Naive thymus-derived CD4-positive, alpha-beta T cell (primary cell): ENCODE data around the gene ARHGAP5. TPM values are rescaled to one million over a fixed set of nuclear protein-coding genes. Genes with fewer than 3 reads are reported as not detected.
A peak's percentile ranks its signal among the peaks of the same experiment; 100 is the strongest.

Experiments used
- ATAC-seq: fragments of 150-1000 bp; cut with Tn5 transposase; 2 replicates; pipeline ENCODE4 v1.10.0; 2021; ENCODE audit warnings: mild to moderate bottlenecking, moderate library complexity
- CTCF ChIA-PET: fragments of 350-600 bp; sonication (Branson Sonifier 250); formaldehyde crosslinking; loops from one replicate; lab custom pipeline; 2021; ENCODE audit warnings: antibody characterized with exemption; lab: Charles Lee
- POLR2A ChIA-PET: fragments of 350-600 bp; sonication (Branson Sonifier 250); formaldehyde crosslinking; loops from one replicate; lab custom pipeline; 2021; ENCODE audit warnings: antibody characterized with exemption, inconsistent platforms; lab: Charles Lee
- DNase-seq, 9 donors: peaks; one replicate each; pipeline versions ENCODE4 v3.0.0 to v3.0.0-alpha.2; 2020 to 2022; ENCODE audit warnings: mixed read lengths in 1 of 9
- H3K27ac ChIP-seq: one replicate; pipeline ENCODE4 v1.7.0; 2013; ENCODE audit warnings: mild to moderate bottlenecking, low read depth, low read length, moderate library complexity
- H3K27me3 ChIP-seq, 2 donors: one replicate each; pipeline ENCODE4 v1.7.0; 2013; ENCODE audit warnings: low read length in 2 of 2, mild to moderate bottlenecking in 2 of 2, moderate library complexity in 2 of 2; ENCODE audit not compliant: control insufficient read depth in 2 of 2, insufficient read depth in 2 of 2
- H3K36me3 ChIP-seq, 3 experiments: 1 replicate in 2 of 3; 2 replicates in 1 of 3; pipeline ENCODE4 v1.7.0; 2013; ENCODE audit warnings: low read length in 3 of 3, mild to moderate bottlenecking in 3 of 3, moderate library complexity in 1 of 3; ENCODE audit not compliant: insufficient read depth in 3 of 3, control insufficient read depth in 2 of 3
- H3K4me1 ChIP-seq, 2 donors: one replicate each; pipeline ENCODE4 v1.7.0; 2013; ENCODE audit warnings: low read length in 2 of 2, mild to moderate bottlenecking in 2 of 2, moderate library complexity in 1 of 2; ENCODE audit not compliant: control insufficient read depth in 2 of 2, insufficient read depth in 2 of 2
- H3K4me3 ChIP-seq: 2 replicates; pipeline ENCODE4 v1.7.0; 2013; ENCODE audit warnings: mild to moderate bottlenecking, low read length
- H3K9me3 ChIP-seq, 3 experiments: 1 replicate in 2 of 3; 2 replicates in 1 of 3; pipeline ENCODE4 v1.7.0; 2013; ENCODE audit warnings: low read length in 3 of 3; ENCODE audit not compliant: control insufficient read depth in 2 of 3
- H3K27ac Mint-ChIP-seq, 9 donors: one replicate each; pipeline ENCODE4 v1.8.0; 2020 to 2022; ENCODE audit warnings: mixed read lengths in 9 of 9, mild to moderate bottlenecking in 8 of 9, moderate library complexity in 5 of 9, inconsistent platforms in 2 of 9
- H3K27me3 Mint-ChIP-seq, 5 donors: one replicate each; pipeline ENCODE4 v1.8.0; 2021 to 2022; ENCODE audit warnings: mixed read lengths in 5 of 5, mild to moderate bottlenecking in 1 of 5
- H3K36me3 Mint-ChIP-seq, 5 donors: one replicate each; pipeline ENCODE4 v1.8.0; 2020 to 2022; ENCODE audit warnings: mixed read lengths in 5 of 5, mild to moderate bottlenecking in 3 of 5, inconsistent platforms in 1 of 5
- H3K4me1 Mint-ChIP-seq, 7 donors: one replicate each; pipeline ENCODE4 v1.8.0; 2020 to 2022; ENCODE audit warnings: mixed read lengths in 7 of 7, mild to moderate bottlenecking in 3 of 7, inconsistent platforms in 1 of 7
- H3K4me3 Mint-ChIP-seq, 10 donors: one replicate each; pipeline ENCODE4 v1.8.0; 2020 to 2022; ENCODE audit warnings: mild to moderate bottlenecking in 10 of 10, mixed read lengths in 10 of 10, moderate library complexity in 6 of 10, inconsistent platforms in 2 of 10
- H3K9me3 Mint-ChIP-seq, 11 donors: one replicate each; pipeline ENCODE4 v1.8.0; 2020 to 2022; ENCODE audit warnings: mixed read lengths in 11 of 11, mild to moderate bottlenecking in 4 of 11, inconsistent platforms in 1 of 11, moderate library complexity in 1 of 11
- intact Hi-C, 2 donors: fragments of 100-400 bp; cut with micrococcal nuclease; formaldehyde crosslinking; loops; one replicate each; pipeline ENCODE4 v1.15.1; 2023
- polyA plus RNA-seq, 2 donors: library from polyadenylated mRNA; unstranded; fragments of 300-500 nt; fragmentation: Illumina TruSeq; gene quantifications; one replicate each; pipeline ENCODE4 v1.2.3, GENCODE V29; 2021
- total RNA-seq, 6 experiments: library from RNA in 5 of 6; stranded (reverse) in 5 of 6; gene quantifications; 1 replicate in 5 of 6; 2 replicates in 1 of 6; pipeline ENCODE4 v1.2.3 and lab custom pipeline; 2021 to 2026

The ARHGAP5 gene
- total and polyA plus RNA-seq, 7 experiments from 2014 or later, result 26.6 to 98.2 (median 51.4) TPM

DNA sequence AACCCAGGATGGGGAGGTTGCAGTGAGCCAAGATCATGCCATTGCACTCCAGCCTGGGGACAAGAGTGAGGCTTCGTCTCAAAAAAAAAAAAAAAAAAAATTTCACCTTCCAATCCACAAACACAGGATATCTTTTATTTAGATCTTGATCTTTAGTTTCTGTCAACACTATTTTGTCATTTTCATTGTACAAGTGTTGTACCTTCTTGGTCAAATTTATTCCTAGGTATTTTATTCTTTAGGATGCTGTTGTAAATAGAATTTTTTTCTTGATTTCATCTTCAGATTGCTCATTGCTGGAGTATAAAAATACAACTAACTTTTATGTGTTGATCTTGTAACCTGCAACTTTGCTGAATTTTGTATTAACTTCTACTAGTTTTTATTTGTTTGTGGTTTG is 60.8 kb downstream of the ARHGAP5 start:
- no peak for ATAC-seq
- H3K27me3 ChIP-seq, result no peaks in the 10 kb centered on the region
- no peak overlapping the region for H3K27ac Mint-ChIP-seq
- no peak overlapping the region for H3K4me3 Mint-ChIP-seq
- CTCF ChIA-PET, result interaction anchor here (0.6 kb wide), 1 partner anchor 92 kb away, joined by 5 read pairs; no protein-coding TSS in a partner anchor
- POLR2A ChIA-PET, result no interaction called here
- H3K36me3 ChIP-seq, result no peaks in the 10 kb centered on the region
- intact Hi-C loops, result no loop called here
- no peak overlapping the region for H3K4me3 ChIP-seq
- H3K4me1 Mint-ChIP-seq, result peaks cover 0 to 28% (median 11%) of the 10 kb centered on the region in 7 donors
- no peaks in the 10 kb centered on the region for H3K27me3 Mint-ChIP-seq
- H3K9me3 Mint-ChIP-seq, result peaks cover 0 to 26% (median 9%) of the 10 kb centered on the region in 11 donors
- no peak overlapping the region for H3K27ac ChIP-seq
- H3K36me3 Mint-ChIP-seq, result peaks cover 10 to 74% (median 71%) of the 10 kb centered on the region in 5 donors
- no peaks in the 10 kb centered on the region for H3K9me3 ChIP-seq
- H3K4me1 ChIP-seq, result no peaks in the 10 kb centered on the region
- no peak for DNase-seq

DNA sequence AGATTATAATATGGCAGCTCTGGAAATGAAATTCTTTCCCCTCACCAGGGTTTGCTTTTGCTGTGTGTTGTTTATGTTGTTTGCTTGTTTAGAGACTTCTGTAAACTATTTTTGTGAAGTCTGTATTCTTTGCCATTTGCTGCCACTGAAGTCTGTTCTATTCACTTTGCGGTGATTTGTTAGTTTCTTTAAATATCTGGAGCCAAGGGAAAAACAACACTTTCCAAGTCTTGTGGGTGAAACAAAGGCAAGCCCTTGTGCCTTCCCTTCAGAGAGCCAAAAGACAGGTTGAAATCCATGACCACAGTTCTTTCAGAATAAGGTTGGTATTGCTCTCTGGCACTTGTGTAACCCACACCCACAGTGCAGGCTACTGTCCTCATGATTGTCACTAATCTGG is 65.2 kb downstream of the ARHGAP5 start:
- ATAC-seq, result no peak
- H3K4me1 ChIP-seq, result no peaks in the 10 kb centered on the region
- ChIA-PET POLR2A (no interaction called here), CTCF (no interaction called here)
- Mint-ChIP-seq H3K27me3 (no peaks in the 10 kb centered on the region), H3K36me3 (peaks cover 0 to 63% (median 48%) of the 10 kb centered on the region in 5 donors), H3K4me1 (peaks cover 0 to 18% (median 5%) of the 10 kb centered on the region in 7 donors), H3K9me3 (peaks cover 0 to 16% (median 3%) of the 10 kb centered on the region in 11 donors), H3K4me3 (no peak overlapping the region), H3K27ac (no peak overlapping the region)
- H3K9me3 ChIP-seq, result no peaks in the 10 kb centered on the region
- no peak for DNase-seq
- no peak overlapping the region for H3K4me3 ChIP-seq
- no peaks in the 10 kb centered on the region for H3K27me3 ChIP-seq
- H3K36me3 ChIP-seq, result peaks cover 4 to 17% (median 6%) of the 10 kb centered on the region in 3 experiments
- no peak overlapping the region for H3K27ac ChIP-seq
- intact Hi-C loops, result no loop called here

DNA sequence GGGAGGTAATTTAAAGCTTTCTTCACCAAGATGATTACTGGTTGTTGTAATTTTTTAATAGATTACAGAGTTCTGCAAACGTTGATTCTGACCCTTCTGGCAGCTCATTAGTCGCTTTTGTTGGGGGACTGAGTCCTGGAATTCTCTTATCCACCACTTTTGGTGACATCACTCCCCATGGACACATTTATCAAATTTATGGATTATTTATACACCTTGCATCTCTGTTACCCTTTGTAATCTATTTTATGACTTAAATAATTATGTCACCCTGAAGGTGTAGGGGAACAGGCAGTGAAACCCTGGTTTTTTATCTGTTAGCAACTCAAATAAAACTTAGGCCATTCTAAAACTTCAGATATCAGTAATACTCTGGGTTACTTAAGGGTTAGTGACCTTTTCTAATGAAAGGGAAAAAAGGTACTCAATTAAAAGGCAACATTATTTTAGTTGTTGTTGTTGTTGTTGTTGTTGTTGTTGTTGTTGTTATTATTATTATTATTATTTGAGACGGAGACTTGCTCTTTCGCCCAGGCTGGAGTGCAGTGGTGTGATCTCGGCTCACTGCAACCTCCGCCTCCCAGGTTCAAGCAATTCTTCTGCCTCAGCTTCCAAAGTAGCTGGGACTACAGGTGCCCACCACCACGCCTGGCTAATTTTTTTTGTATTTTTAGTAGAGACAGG is 65.8 kb downstream of the ARHGAP5 start:
- Histone ChIP-seq H3K36me3 (peaks cover 4 to 22% (median 6%) of the 10 kb centered on the region in 3 experiments), H3K9me3 (no peaks in the 10 kb centered on the region), H3K27me3 (no peaks in the 10 kb centered on the region), H3K4me3 (no peak overlapping the region), H3K4me1 (no peaks in the 10 kb centered on the region), H3K27ac (no peak overlapping the region)
- intact Hi-C loops, result no loop called here
- Mint-ChIP-seq H3K4me1 (peaks cover 0 to 18% (median 5%) of the 10 kb centered on the region in 7 donors), H3K36me3 (peaks cover 0 to 64% (median 44%) of the 10 kb centered on the region in 5 donors), H3K27me3 (no peaks in the 10 kb centered on the region), H3K9me3 (peaks cover 0 to 11% (median 2%) of the 10 kb centered on the region in 11 donors), H3K4me3 (no peak overlapping the region), H3K27ac (no peak overlapping the region)
- POLR2A ChIA-PET, result no interaction called here
- DNase-seq (no peak), ATAC-seq (no peak)
- CTCF ChIA-PET, result no interaction called here

DNA sequence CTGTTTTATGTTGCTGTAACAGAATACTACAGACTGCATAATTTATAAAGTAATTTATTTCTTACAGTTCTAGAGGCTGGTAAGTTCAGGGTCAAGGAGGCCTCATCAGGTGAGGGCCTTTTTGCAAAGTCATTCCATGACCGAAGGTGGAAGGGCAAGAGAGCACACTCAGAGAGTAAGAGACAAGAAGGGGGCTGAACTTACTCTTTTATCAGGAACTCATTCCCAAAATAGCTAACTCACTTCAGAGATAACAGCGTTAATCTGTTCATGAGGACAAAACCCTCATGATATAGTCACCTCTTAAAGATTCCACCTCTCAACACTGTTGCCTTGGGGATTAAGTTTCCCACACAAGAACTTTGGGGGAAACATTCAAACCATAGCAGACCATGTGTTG is 73.3 kb downstream of the ARHGAP5 start:
- POLR2A ChIA-PET, result no interaction called here
- intact Hi-C loops, result loop anchor here in 1 of 2 donors (5.0 kb wide), 1 partner anchor 102 kb away; no protein-coding TSS in a partner anchor
- H3K27ac Mint-ChIP-seq, result peak overlapping the region in 2 of 9 donors; percentile 46 to 56

DNA sequence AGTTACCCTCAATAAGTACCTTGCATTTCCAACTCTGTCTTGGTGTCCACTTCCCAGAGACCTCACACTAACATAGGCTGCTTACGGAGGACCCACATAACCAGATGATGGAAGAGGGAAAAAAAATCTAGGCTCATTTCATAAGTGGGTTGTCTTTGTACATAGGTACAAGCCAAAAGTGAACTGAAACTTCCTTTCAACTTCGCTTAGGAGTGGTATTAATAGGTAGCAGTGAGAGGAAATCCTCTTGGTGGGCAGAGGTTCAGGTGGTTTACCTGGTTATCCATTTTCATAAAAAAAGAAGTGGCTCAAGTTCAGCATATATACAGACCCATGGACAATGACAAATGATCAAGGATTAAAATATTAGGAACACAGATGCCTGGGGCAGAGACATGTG is 88.9 kb downstream of the ARHGAP5 start:
- H3K27me3 ChIP-seq, result no peaks in the 10 kb centered on the region
- POLR2A ChIA-PET, result no interaction called here
- H3K4me3 ChIP-seq, result no peak overlapping the region
- intact Hi-C loops, result no loop called here
- no peaks in the 10 kb centered on the region for H3K4me1 Mint-ChIP-seq
- H3K4me3 Mint-ChIP-seq, result no peak overlapping the region
- H3K36me3 Mint-ChIP-seq, result no peaks in the 10 kb centered on the region
- no peak overlapping the region for H3K27ac ChIP-seq
- H3K9me3 ChIP-seq, result peaks cover 0 to 9% (median 0%) of the 10 kb centered on the region in 3 experiments
- DNase-seq (no peak), ATAC-seq (no peak)
- peaks cover 0 to 5% (median 0%) of the 10 kb centered on the region in 5 donors for H3K27me3 Mint-ChIP-seq
- H3K4me1 ChIP-seq, result no peaks in the 10 kb centered on the region
- CTCF ChIA-PET, result no interaction called here
- no peak overlapping the region for H3K27ac Mint-ChIP-seq
- H3K36me3 ChIP-seq, result no peaks in the 10 kb centered on the region
- H3K9me3 Mint-ChIP-seq, result peaks cover 0 to 33% (median 12%) of the 10 kb centered on the region in 11 donors

More for the DNA sequence above, 73.3 kb downstream of the ARHGAP5 start:
- DNase-seq (no peak), ATAC-seq (no peak)
- Histone ChIP-seq H3K36me3 (peaks cover 6 to 35% (median 9%) of the 10 kb centered on the region in 3 experiments), H3K27me3 (no peaks in the 10 kb centered on the region), H3K9me3 (no peaks in the 10 kb centered on the region), H3K27ac (no peak overlapping the region), H3K4me3 (no peak overlapping the region), H3K4me1 (no peaks in the 10 kb centered on the region)
- CTCF ChIA-PET, result no interaction called here
- no peak overlapping the region for H3K4me3 Mint-ChIP-seq
- no peaks in the 10 kb centered on the region for H3K9me3 Mint-ChIP-seq
- no peaks in the 10 kb centered on the region for H3K4me1 Mint-ChIP-seq
- no peaks in the 10 kb centered on the region for H3K27me3 Mint-ChIP-seq
- H3K36me3 Mint-ChIP-seq, result peaks cover 7 to 46% (median 24%) of the 10 kb centered on the region in 5 donors

DNA sequence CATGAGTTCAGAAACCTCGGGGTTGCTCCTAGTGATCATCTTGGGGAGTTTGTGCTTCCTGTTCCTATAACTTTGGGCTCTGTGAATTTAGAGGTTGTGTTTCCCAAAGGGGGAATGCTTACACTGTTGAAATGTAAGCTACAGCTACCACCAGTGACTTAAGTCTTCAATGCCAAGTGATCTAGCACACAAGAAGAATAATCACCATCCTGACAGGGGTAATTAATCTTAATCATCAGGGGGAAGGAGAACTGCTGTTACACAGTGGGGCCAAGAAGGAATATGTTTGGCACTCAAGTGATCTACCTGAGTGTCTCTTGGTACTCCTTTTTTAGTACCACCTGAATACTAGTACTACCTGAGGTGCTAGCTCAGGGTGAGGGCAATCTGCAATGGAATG is 89.8 kb downstream of the ARHGAP5 start:
- H3K27ac Mint-ChIP-seq, result no peak overlapping the region

More for the DNA sequence above, 89.8 kb downstream of the ARHGAP5 start:
- H3K9me3 ChIP-seq, result peaks cover 0 to 4% (median 0%) of the 10 kb centered on the region in 3 experiments
- ATAC-seq, result no peak
- no peak overlapping the region for H3K4me3 ChIP-seq
- intact Hi-C loops, result no loop called here
- H3K9me3 Mint-ChIP-seq, result peaks cover 0 to 24% (median 6%) of the 10 kb centered on the region in 11 donors
- no peaks in the 10 kb centered on the region for H3K4me1 Mint-ChIP-seq
- H3K27me3 Mint-ChIP-seq, result peaks cover 0 to 5% (median 0%) of the 10 kb centered on the region in 5 donors
- H3K27ac ChIP-seq, result no peak overlapping the region
- CTCF ChIA-PET, result no interaction called here
- H3K4me3 Mint-ChIP-seq, result no peak overlapping the region
- no peaks in the 10 kb centered on the region for H3K27me3 ChIP-seq
- H3K4me1 ChIP-seq, result no peaks in the 10 kb centered on the region
- DNase-seq, result no peak
- H3K36me3 Mint-ChIP-seq, result no peaks in the 10 kb centered on the region
- no peaks in the 10 kb centered on the region for H3K36me3 ChIP-seq
- POLR2A ChIA-PET, result no interaction called here
